IMR-90 (cell line): ENCODE results near the gene NEURL1.

Experiments used
- BHLHE40 ChIP-seq: fragments of 150-350 bp; IDR thresholded peaks from 2 replicates; pipeline ENCODE4 v1.6.1; 2016; ENCODE audit warnings: mild to moderate bottlenecking, low read depth, low read length
- MAFK ChIP-seq: IDR thresholded peaks from 2 replicates; pipeline ENCODE4 v1.6.1; 2012; ENCODE audit warnings: low read depth, low read length, improper control_type of control experiment
- MAZ ChIP-seq: IDR thresholded peaks from 2 replicates; pipeline ENCODE4 v1.6.1; 2012; ENCODE audit warnings: low read depth, mild to moderate bottlenecking, low read length, improper control_type of control experiment, moderate library complexity, borderline replicate concordance
- MXI1 ChIP-seq: IDR thresholded peaks from 2 replicates; pipeline ENCODE4 v1.6.1; 2012; ENCODE audit warnings: low read depth, mild to moderate bottlenecking, low read length, moderate library complexity, borderline replicate concordance
- NFE2L2 ChIP-seq: fragments of 150-350 bp; IDR thresholded peaks from 2 replicates; pipeline ENCODE4 v1.6.1; 2016; ENCODE audit warnings: low read depth, mild to moderate bottlenecking, low read length
- POLR2A ChIP-seq: IDR thresholded peaks from 2 replicates; pipeline ENCODE4 v1.6.1; 2012; ENCODE audit warnings: mild to moderate bottlenecking, low read depth, low read length
- RAD21 ChIP-seq: IDR thresholded peaks from 2 replicates; pipeline ENCODE4 v1.6.1; 2012; ENCODE audit warnings: low read length, improper control_type of control experiment
- RCOR1 ChIP-seq: IDR thresholded peaks from 2 replicates; pipeline ENCODE4 v1.6.1; 2012; ENCODE audit warnings: mild to moderate bottlenecking, low read length, improper control_type of control experiment; ENCODE audit not compliant: insufficient replicate concordance
- RFX5 ChIP-seq: IDR thresholded peaks from 2 replicates; pipeline ENCODE4 v1.8.0; 2012; ENCODE audit warnings: low read depth, mild to moderate bottlenecking, low read length, moderate library complexity
- SMC3 ChIP-seq: fragments of 150-350 bp; IDR thresholded peaks from 2 replicates; pipeline ENCODE4 v1.6.1; 2016; ENCODE audit warnings: low read depth, mild to moderate bottlenecking, antibody characterized with exemption, low read length, moderate library complexity
- TF ChIP-seq, protein P1 (sequence below): conservative IDR thresholded peaks from 2 replicates; pipeline ENCODE4 v1.5.1; 2012; ENCODE audit warnings: mild to moderate bottlenecking, low read depth, low read length, improper control_type of control experiment
- TF ChIP-seq, protein P2 (sequence below): fragments of 150-350 bp; IDR thresholded peaks from 2 replicates; pipeline ENCODE4 v1.6.1; 2016; ENCODE audit warnings: low read depth, mild to moderate bottlenecking, low read length, moderate library complexity, borderline replicate concordance
- TF ChIP-seq, protein P3 (sequence below): fragments of 150-350 bp; IDR thresholded peaks from 2 replicates; pipeline ENCODE4 v1.6.1; 2017; ENCODE audit warnings: mild to moderate bottlenecking, antibody characterized with exemption, low read length, low read depth

DNA sequence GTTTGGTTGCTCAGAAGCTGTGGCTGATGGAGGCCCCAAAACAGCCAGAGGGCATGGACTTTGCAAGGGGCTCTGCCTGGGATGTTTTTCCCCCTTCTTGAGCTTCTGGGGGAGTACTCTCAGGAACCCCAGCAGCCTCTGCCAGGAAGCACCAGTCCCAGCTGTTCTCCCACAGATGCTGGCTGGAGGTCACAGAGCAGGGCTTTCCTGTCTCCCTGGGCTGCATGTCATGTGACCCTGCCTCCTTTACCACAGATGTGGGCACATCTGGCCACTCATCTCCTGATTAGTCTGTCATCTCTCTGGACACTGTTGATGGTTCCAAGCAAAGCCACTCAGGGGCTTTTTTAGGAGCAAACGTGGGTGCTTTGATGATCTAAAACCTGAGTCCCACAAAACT, 136.7 kb downstream of the NEURL1 start:
- TF ChIP-seq, protein P1, sequence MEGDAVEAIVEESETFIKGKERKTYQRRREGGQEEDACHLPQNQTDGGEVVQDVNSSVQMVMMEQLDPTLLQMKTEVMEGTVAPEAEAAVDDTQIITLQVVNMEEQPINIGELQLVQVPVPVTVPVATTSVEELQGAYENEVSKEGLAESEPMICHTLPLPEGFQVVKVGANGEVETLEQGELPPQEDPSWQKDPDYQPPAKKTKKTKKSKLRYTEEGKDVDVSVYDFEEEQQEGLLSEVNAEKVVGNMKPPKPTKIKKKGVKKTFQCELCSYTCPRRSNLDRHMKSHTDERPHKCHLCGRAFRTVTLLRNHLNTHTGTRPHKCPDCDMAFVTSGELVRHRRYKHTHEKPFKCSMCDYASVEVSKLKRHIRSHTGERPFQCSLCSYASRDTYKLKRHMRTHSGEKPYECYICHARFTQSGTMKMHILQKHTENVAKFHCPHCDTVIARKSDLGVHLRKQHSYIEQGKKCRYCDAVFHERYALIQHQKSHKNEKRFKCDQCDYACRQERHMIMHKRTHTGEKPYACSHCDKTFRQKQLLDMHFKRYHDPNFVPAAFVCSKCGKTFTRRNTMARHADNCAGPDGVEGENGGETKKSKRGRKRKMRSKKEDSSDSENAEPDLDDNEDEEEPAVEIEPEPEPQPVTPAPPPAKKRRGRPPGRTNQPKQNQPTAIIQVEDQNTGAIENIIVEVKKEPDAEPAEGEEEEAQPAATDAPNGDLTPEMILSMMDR, result no peak
- no peak for TF ChIP-seq MXI1
- no peak for TF ChIP-seq MAZ
- no peak for TF ChIP-seq POLR2A
- no peak for TF ChIP-seq BHLHE40
- no peak for TF ChIP-seq RFX5
- TF ChIP-seq MAFK, result no peak
- no peak for TF ChIP-seq RAD21
- TF ChIP-seq, protein P2, sequence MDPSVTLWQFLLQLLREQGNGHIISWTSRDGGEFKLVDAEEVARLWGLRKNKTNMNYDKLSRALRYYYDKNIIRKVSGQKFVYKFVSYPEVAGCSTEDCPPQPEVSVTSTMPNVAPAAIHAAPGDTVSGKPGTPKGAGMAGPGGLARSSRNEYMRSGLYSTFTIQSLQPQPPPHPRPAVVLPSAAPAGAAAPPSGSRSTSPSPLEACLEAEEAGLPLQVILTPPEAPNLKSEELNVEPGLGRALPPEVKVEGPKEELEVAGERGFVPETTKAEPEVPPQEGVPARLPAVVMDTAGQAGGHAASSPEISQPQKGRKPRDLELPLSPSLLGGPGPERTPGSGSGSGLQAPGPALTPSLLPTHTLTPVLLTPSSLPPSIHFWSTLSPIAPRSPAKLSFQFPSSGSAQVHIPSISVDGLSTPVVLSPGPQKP, result no peak
- TF ChIP-seq NFE2L2, result no peak
- no peak for TF ChIP-seq RCOR1
- TF ChIP-seq SMC3, result no peak
- TF ChIP-seq, protein P3, sequence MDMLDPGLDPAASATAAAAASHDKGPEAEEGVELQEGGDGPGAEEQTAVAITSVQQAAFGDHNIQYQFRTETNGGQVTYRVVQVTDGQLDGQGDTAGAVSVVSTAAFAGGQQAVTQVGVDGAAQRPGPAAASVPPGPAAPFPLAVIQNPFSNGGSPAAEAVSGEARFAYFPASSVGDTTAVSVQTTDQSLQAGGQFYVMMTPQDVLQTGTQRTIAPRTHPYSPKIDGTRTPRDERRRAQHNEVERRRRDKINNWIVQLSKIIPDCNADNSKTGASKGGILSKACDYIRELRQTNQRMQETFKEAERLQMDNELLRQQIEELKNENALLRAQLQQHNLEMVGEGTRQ, result no peak
